ENCODE data around the gene LASP1NB.
A peak's percentile ranks its signal among the peaks of the same experiment; 100 is the strongest.
"Not testable (repeated sequence)": the region's sequence is repeated elsewhere in the genome, so short reads cannot be mapped to it uniquely, and the experiment has no call there.

LASP1NB gene

DNA sequence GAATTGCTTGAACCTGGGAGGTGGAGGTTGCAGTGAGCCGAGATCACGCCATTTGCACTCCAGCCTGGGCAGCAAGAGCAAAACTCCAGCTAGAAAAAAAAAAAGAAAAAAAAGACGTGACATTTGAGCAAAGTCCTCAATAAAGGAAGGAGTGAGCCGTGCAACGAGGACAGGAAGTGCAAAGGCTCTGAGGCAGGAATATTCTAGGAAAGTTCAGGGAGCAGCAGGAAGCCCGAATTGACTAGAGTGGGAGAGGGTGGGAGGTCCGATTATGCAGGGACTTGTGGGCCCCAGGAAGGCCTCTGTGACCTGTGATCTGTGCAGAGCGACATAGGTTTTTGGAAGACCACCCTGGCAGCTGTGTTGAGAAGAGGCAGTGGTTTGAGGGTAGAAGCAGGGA lies 8.6 kb upstream of the LASP1NB start:
- DNase-seq = no peak

DNA sequence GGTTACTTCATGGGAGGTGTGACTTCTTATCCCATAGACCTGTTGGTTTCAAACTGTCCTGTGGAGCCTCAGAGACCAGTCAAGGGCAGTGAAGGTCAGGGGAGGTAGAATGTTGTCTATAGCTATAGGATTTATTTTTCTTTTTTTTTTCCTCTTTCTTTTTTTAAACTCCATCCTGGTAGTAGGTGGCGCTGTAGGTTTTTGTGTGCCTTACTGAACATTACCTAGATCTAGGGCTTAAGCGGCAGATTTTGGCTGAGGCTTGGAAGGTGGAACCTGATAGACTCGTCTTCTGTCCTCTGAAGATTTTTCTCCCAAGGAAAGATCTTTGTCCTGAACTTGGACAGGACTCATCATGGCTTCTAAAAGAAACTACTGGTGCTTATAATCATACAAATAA lies 8.2 kb upstream of the LASP1NB start:
- no peak for DNase-seq

GRCh38 chr17:38918129-38918913 lies 7.1 kb upstream of the LASP1NB start:
- no peak for DNase-seq

DNA sequence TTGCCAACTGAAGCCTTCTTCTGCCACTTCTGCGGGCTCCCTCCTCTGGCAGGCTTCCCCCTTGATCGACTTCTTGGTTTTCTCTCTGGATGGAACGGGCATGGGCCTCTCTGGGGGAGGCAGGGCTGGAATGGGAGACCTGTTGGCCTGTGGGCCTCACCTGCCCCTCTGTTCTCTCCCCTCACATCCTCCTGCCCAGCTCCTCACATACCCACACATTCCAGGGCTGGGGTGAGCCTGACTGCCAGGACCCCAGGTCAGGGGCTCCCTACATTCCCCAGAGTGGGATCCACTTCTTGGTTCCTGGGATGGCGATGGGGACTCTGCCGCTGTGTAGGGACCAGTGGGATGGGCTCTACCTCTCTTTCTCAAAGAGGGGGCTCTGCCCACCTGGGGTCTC lies 6.5 kb upstream of the LASP1NB start:
- DNase-seq = no peak

DNA sequence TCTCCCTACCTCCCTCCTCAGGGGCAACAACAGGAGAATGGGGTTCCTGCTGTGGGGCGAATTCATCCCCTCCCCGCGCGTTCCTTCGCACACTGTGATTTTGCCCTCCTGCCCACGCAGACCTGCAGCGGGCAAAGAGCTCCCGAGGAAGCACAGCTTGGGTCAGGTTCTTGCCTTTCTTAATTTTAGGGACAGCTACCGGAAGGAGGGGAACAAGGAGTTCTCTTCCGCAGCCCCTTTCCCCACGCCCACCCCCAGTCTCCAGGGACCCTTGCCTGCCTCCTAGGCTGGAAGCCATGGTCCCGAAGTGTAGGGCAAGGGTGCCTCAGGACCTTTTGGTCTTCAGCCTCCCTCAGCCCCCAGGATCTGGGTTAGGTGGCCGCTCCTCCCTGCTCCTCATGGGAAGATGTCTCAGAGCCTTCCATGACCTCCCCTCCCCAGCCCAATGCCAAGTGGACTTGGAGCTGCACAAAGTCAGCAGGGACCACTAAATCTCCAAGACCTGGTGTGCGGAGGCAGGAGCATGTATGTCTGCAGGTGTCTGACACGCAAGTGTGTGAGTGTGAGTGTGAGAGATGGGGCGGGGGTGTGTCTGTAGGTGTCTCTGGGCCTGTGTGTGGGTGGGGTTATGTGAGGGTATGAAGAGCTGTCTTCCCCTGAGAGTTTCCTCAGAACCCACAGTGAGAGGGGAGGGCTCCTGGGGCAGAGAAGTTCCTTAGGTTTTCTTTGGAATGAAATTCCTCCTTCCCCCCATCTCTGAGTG lies 5.9 kb upstream of the LASP1NB start:
- DNase-seq = no peak

- no peak for DNase-seq
Measured at GRCh38 chr17:38920374-38921291, 4.8 kb upstream of the LASP1NB start.

DNA sequence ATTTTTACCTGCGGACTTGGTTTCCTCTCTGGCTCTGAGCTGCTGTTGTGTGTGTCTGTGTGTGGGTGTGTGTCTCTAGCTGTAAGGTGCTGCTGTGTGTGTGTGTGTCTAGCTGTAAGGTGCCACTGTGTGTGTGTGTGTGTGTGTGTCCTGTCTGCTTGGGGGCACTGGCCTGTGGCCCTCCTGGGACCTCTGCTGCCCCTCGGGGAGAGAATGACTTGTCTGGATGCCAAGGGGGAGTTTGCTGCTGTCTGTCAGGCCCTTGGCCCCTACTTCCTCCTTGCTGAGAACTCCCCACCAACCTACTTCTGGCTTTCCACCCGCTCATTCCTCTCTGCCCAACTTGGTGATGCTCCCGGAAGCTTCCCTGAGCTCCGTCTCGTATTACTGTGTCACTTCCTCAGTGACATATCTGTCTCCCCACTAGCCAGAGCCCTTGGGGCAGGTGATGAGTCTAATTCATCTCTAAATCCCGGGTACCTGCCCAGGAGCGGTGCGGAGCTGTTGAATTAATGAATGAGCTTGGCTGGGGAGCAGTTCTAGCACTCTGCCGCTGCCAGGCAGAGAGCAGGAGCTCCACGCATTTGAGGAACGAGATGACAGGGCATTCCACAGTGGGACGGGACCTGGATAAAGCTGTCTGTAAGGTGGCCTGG lies 3.5 kb upstream of the LASP1NB start:
- DNase-seq = peak in 1 of 58 donors; percentile 22

DNA sequence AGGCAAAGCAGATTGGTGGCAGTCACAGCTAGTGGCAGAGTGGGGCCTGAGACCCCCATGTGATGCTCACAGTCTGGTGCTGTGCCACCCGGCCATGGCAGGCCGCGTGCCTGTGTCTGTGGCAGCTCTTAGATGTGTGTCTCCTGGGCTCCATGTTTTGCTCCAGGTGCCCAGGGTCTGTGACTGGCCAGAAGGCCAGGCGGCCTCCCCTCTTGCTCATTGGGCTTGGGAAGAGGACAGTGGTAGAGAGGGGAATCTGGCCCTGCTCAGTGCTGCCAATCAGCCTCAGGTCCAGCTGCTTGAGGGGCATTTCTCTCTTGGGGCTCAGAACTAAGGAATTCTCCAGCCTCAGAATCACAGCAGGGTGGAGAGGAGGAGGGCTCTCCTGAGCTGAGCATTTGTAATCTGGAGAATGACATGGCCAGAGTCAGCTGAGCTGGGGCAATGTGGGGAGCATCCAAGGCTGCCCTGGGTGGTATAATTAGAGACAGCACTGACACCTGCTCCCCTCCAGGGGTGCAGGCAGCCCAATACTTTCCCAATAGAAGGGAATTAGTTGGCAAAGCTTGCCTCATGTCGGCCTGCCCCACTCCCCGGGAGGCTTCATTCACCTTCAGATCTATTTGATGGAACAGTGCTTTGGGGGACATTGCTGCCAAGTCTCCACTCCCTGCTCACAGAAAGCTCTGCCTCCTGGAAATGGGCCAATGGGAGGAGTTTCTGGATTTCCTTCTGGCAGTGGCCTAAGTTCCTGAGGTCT lies 2.7 kb upstream of the LASP1NB start:
- DNase-seq = peak in 27 of 58 donors; percentile 14 to 62 (median 38)

GRCh38 chr17:38926293-38927070 lies 1.1 kb downstream of the LASP1NB start:
- peak in 9 of 58 donors; percentile 19 to 45 (median 25) for DNase-seq

DNA sequence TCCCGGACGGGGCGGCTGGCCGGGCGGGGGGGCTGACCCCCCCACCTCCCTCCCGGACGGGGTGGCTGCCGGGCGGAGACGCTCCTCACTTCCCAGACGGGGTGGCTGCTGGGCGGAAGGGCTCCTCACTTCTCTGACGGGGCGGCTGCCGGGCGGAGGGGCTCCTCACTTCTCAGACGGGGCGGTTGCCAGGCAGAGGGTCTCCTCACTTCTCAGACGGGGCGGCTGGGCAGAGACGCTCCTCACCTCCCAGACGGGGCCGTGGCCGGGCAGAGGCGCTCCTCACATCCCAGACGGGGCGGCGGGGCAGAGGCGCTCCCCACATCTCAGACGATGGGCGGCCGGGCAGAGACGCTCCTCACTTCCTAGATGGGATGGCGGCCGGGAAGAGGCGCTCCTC lies 5.4 kb downstream of the LASP1NB start:
- DNase-seq = not testable (repeated sequence)

GRCh38 chr17:38933962-38934361 lies 8.5 kb downstream of the LASP1NB start:
- DNase-seq = not testable (repeated sequence)

DNA sequence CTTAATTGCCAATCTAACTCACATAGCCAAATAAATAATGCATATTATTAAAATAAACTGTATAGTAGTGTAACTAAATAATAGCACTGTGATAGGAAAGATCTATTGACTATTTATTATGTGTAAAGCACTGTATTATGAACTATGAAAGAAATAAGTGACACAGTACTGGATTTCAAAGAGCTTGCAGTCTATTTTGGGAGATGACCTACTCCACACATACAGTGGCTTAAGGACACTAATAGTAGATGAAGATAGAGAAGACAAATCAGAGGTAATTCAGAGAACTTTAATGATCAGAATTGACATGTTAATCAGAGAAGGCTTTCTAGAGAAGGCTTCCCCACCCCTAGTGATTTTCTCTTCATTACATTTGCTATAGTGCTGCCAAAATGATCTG lies 14.6 kb downstream of the LASP1NB start:
- no peak for DNase-seq

GRCh38 chr17:38940404-38940803 lies 15.0 kb downstream of the LASP1NB start:
- DNase-seq = no peak

- DNase-seq = no peak
Measured at GRCh38 chr17:38942696-38943334, 17.4 kb downstream of the LASP1NB start.

DNA sequence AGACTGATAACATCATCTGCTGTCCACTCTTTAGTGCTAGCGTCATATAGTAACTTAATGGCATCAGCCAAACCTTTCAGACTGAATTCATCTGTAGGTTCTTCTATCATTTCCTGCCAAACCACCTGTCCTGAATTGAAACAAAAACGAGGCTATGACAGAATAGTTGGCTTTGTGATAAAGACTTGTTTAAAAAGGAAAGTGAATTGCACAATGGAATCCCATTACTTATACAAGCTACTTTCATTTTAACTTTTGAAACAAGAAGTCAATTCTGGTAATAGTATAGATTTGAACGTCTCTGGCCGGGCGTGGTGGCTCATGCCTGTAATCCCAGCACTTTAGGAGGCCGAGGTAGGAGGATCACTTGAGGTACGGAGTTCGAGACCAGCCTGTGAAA lies 18.2 kb downstream of the LASP1NB start:
- DNase-seq = no peak

DNA sequence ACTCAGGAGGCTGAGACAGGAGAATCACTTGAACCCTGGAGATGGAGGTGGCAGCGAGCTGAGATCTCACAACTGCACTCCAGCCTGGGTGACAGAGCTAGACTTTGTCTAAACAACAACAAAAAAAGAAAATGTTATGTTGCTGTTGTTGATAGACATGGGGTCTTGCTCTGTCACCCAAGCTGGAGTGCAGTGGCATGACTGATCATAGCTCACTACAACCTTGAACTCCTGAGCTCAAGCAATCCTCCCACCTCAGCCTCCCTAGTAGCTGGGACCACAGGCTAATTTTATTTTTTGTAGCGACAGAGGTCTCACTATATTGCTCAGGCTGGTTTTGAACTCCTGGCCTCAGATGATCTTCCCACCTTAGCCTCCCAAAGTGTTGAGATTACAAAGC lies 21.8 kb downstream of the LASP1NB start:
- DNase-seq = no peak

DNA sequence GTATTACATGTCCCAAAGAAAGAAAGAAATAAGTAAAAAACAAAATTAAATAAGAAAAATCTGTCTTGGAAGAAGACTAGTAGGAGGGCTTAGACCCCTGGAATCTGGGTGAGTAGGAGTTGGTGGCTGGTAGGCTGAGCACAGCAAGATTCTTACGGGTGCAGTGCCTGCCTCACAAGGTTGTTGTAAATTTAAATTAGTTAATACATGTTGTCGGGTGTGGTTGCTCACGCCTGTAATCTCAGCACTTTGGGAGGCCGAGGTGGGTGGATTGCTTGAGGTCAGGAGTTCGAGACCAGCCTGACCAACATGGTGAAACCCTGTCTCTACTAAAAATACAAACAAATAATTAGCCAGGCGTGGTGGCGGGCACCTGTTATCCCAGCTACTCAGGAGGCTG lies 28.4 kb downstream of the LASP1NB start:
- not testable (repeated sequence) for DNase-seq

GRCh38 chr17:38958326-38958725 lies 32.9 kb downstream of the LASP1NB start:
- no peak for DNase-seq

- DNase-seq = no peak
Measured at GRCh38 chr17:38958756-38959155, 33.3 kb downstream of the LASP1NB start.

Measured in anterior cingulate cortex (tissue), 58 donors.